ENCODE measurements around the gene CAND2.
"Not testable (repeated sequence)": the region's sequence is repeated elsewhere in the genome, so short reads cannot be mapped to it uniquely, and the experiment has no call there.

CAND2 gene

GRCh38 chr3:12861611-12862010 is 65.1 kb downstream of the CAND2 start:
- no peak for DNase-seq (ENCODE audit: low spot score)

GRCh38 chr3:12862387-12862786 is 65.9 kb downstream of the CAND2 start:
- DNase-seq (ENCODE audit: low spot score) = no peak

GRCh38 chr3:12865271-12865670 is 68.8 kb downstream of the CAND2 start:
- no peak for DNase-seq (ENCODE audit: low spot score)

GRCh38 chr3:12866836-12867235 is 70.4 kb downstream of the CAND2 start:
- no peak for DNase-seq (ENCODE audit: low spot score)

GRCh38 chr3:12868039-12869034 is 71.9 kb downstream of the CAND2 start:
- peak; percentile 95 for DNase-seq (ENCODE audit: low spot score)

GRCh38 chr3:12869035-12869621 is 72.6 kb downstream of the CAND2 start:
- no peak for DNase-seq (ENCODE audit: low spot score)

- peak; percentile 52 for DNase-seq (ENCODE audit: low spot score)
These were observed 74.5 kb downstream of the CAND2 start for GRCh38 chr3:12870942-12871341.

- no peak for DNase-seq (ENCODE audit: low spot score)
These were observed 75.0 kb downstream of the CAND2 start for GRCh38 chr3:12871404-12871983.

- DNase-seq (ENCODE audit: low spot score) = no peak
These were observed 79.7 kb downstream of the CAND2 start for GRCh38 chr3:12875857-12876836.

GRCh38 chr3:12877040-12877439 is 80.6 kb downstream of the CAND2 start:
- no peak for DNase-seq (ENCODE audit: low spot score)

GRCh38 chr3:12878141-12878574 is 81.7 kb downstream of the CAND2 start:
- DNase-seq (ENCODE audit: low spot score) = no peak

- DNase-seq (ENCODE audit: low spot score) = not testable (repeated sequence)
These were observed 82.3 kb downstream of the CAND2 start for GRCh38 chr3:12878758-12879157.

GRCh38 chr3:12879191-12879815 is 82.8 kb downstream of the CAND2 start:
- DNase-seq (ENCODE audit: low spot score) = peak; percentile 57

GRCh38 chr3:12881858-12882257 is 85.4 kb downstream of the CAND2 start:
- DNase-seq (ENCODE audit: low spot score) = not testable (repeated sequence)

- no peak for DNase-seq (ENCODE audit: low spot score)
These were observed 86.1 kb downstream of the CAND2 start for GRCh38 chr3:12882336-12883310.

- DNase-seq (ENCODE audit: low spot score) = peak; percentile 87
These were observed 87.8 kb downstream of the CAND2 start for GRCh38 chr3:12884186-12884680.

All from Ammon's horn (tissue), 1 donor.